HFFc6 (cell line): ENCODE data around the gene LRRC1. TPM values are rescaled to one million over a fixed set of nuclear protein-coding genes. Genes with fewer than 3 reads are reported as not detected.

Experiments used
- DNase-seq: peaks from one replicate; pipeline ENCODE4 v3.0.0-alpha.2; 2018
- H3K27ac Mint-ChIP-seq: 2 replicates; pipeline ENCODE4 v1.8.0; 2020; ENCODE audit warnings: mild to moderate bottlenecking, mixed read lengths
- H3K27me3 Mint-ChIP-seq: 2 replicates; pipeline ENCODE4 v1.8.0; 2021; ENCODE audit warnings: mild to moderate bottlenecking, moderate library complexity, mixed read lengths; ENCODE audit not compliant: insufficient read depth
- H3K36me3 Mint-ChIP-seq: 2 replicates; pipeline ENCODE4 v1.8.0; 2021; ENCODE audit warnings: low read depth, mixed read lengths
- H3K4me1 Mint-ChIP-seq: 2 replicates; pipeline ENCODE4 v1.8.0; 2020; ENCODE audit warnings: low read depth, mixed read lengths
- H3K4me3 Mint-ChIP-seq: 2 replicates; pipeline ENCODE4 v1.8.0; 2020; ENCODE audit warnings: mild to moderate bottlenecking, moderate library complexity, mixed read lengths
- H3K9me3 Mint-ChIP-seq: 2 replicates; pipeline ENCODE4 v1.8.0; 2020; ENCODE audit warnings: mild to moderate bottlenecking, mixed read lengths
- CTCF ChIP-seq: fragments of 200-600 bp; sonication (generic); IDR thresholded peaks from 2 replicates; pipeline ENCODE4 v1.5.0; 2021; ENCODE audit warnings: antibody characterized with exemption, mild to moderate bottlenecking
- total RNA-seq, 6 experiments: library from RNA; stranded (reverse); fragmentation: NEBNext Ultra II Directional; extraction: Animal tissue kit (Norgen Biotek cat#: 25700); gene quantifications; 2 replicates in 1 of 6; 3 replicates in 5 of 6; pipeline ENCODE4 v1.2.3, GENCODE V29; 2021

The LRRC1 gene
- total RNA-seq, 6 experiments from 2014 or later: 9.3 to 12.0 (median 10.8) TPM

GRCh38 chr6:53811082-53811481 is 16.3 kb downstream of the LRRC1 start:
- Mint-ChIP-seq H3K27me3 (no peaks in the 10 kb centered on the region), H3K27ac (no peak overlapping the region), H3K4me3 (no peak overlapping the region), H3K4me1 (peaks cover 62% of the 10 kb centered on the region), H3K9me3 (no peaks in the 10 kb centered on the region), H3K36me3 (0 out of 2 replicates have a peak, but pooled peaks cover 4% of the 10 kb centered on the region)
- TF ChIP-seq CTCF: no peak
- no peak for DNase-seq

GRCh38 chr6:53811746-53812145 is 16.9 kb downstream of the LRRC1 start:
- Mint-ChIP-seq H3K4me3 (no peak overlapping the region), H3K27me3 (no peaks in the 10 kb centered on the region)

GRCh38 chr6:53813096-53813495 is 18.3 kb downstream of the LRRC1 start:
- H3K4me3 Mint-ChIP-seq: no peak overlapping the region
- no peak for DNase-seq
- H3K4me1 Mint-ChIP-seq: peaks cover 59% of the 10 kb centered on the region
- H3K36me3 Mint-ChIP-seq: 0 out of 2 replicates have a peak, but pooled peaks cover 4% of the 10 kb centered on the region
- H3K9me3 Mint-ChIP-seq: no peaks in the 10 kb centered on the region
- no peak overlapping the region for H3K27ac Mint-ChIP-seq
- no peak for TF ChIP-seq CTCF
- no peaks in the 10 kb centered on the region for H3K27me3 Mint-ChIP-seq

More at GRCh38 chr6:53811746-53812145, 16.9 kb downstream of the LRRC1 start:
- H3K36me3 Mint-ChIP-seq: 0 out of 2 replicates have a peak, but pooled peaks cover 4% of the 10 kb centered on the region
- DNase-seq: no peak
- no peak overlapping the region for H3K27ac Mint-ChIP-seq
- no peak for TF ChIP-seq CTCF
- no peaks in the 10 kb centered on the region for H3K9me3 Mint-ChIP-seq
- H3K4me1 Mint-ChIP-seq: peaks cover 64% of the 10 kb centered on the region

- Mint-ChIP-seq H3K4me1 (peaks cover 59% of the 10 kb centered on the region), H3K27ac (no peak overlapping the region), H3K27me3 (no peaks in the 10 kb centered on the region), H3K4me3 (no peak overlapping the region), H3K36me3 (0 out of 2 replicates have a peak, but pooled peaks cover 4% of the 10 kb centered on the region), H3K9me3 (no peaks in the 10 kb centered on the region)
- DNase-seq: no peak
- no peak for TF ChIP-seq CTCF
Observed at GRCh38 chr6:53813801-53814200, 19.0 kb downstream of the LRRC1 start.

- Mint-ChIP-seq H3K4me3 (no peak overlapping the region), H3K36me3 (0 out of 2 replicates have a peak, but pooled peaks cover 4% of the 10 kb centered on the region), H3K9me3 (no peaks in the 10 kb centered on the region), H3K27ac (no peak overlapping the region), H3K4me1 (peaks cover 65% of the 10 kb centered on the region), H3K27me3 (no peaks in the 10 kb centered on the region)
- TF ChIP-seq CTCF: no peak
- DNase-seq: no peak
Observed at GRCh38 chr6:53814353-53814752, 19.5 kb downstream of the LRRC1 start.
